Hematopoietic multipotent progenitor cell treated with erythropoietin and hydrocortisone succinate and interleukin-3 and kit ligand, for 6 days (in vitro differentiated cells): ENCODE measurements around the gene MUC21.
"Not testable (repeated sequence)": the region's sequence is repeated elsewhere in the genome, so short reads cannot be mapped to it uniquely, and the experiment has no call there.

ENCODE experiments used
- DNase-seq: peaks from one replicate; pipeline ENCODE4 v3.0.0-alpha.2; 2015

Gene MUC21

GRCh38 chr6:31010393-31011060 lies 27.0 kb downstream of the MUC21 start, which contains the start of gene MUC22:
TSS of gene MUC22 (plus strand) at chr6:31010474. CDS start at chr6:31010707, 233 bp downstream.
- no peak for DNase-seq

- DNase-seq: no peak
Observed at GRCh38 chr6:31011153-31011552, 27.6 kb downstream of the MUC21 start.

- DNase-seq: no peak
Observed at GRCh38 chr6:31016659-31017299, 33.3 kb downstream of the MUC21 start.

GRCh38 chr6:31017436-31017835 lies 33.9 kb downstream of the MUC21 start:
- not testable (repeated sequence) for DNase-seq

GRCh38 chr6:31020057-31020456 lies 36.5 kb downstream of the MUC21 start:
- DNase-seq: no peak

- not testable (repeated sequence) for DNase-seq
Observed at GRCh38 chr6:31020631-31021255, 37.2 kb downstream of the MUC21 start.

GRCh38 chr6:31021705-31022531 lies 38.4 kb downstream of the MUC21 start:
- DNase-seq: not testable (repeated sequence)

GRCh38 chr6:31025595-31025994 lies 42.1 kb downstream of the MUC21 start:
- DNase-seq: no peak

- DNase-seq: no peak
Observed at GRCh38 chr6:31031095-31031494, 47.6 kb downstream of the MUC21 start.

- no peak for DNase-seq
Observed at GRCh38 chr6:31033075-31033474, 49.6 kb downstream of the MUC21 start.

- no peak for DNase-seq
Observed at GRCh38 chr6:31035862-31036497, 52.5 kb downstream of the MUC21 start.

GRCh38 chr6:31037169-31037568 lies 53.7 kb downstream of the MUC21 start:
- no peak for DNase-seq

GRCh38 chr6:31037682-31038081 lies 54.2 kb downstream of the MUC21 start:
- no peak for DNase-seq

- DNase-seq: no peak
Observed at GRCh38 chr6:31038559-31038958, 55.0 kb downstream of the MUC21 start.
